GM12865 (cell line): Measurements from ENCODE around the gene PDIK1L.
"Not testable (repeated sequence)": the region's sequence is repeated elsewhere in the genome, so short reads cannot be mapped to it uniquely, and the experiment has no call there.

Experiments
- DNase-seq: peaks from one replicate; pipeline ENCODE4 v3.0.0; 2010; ENCODE audit warnings: low read depth
- H3K4me3 ChIP-seq: 2 replicates; pipeline ENCODE4 v1.5.1; 2011; ENCODE audit warnings: mild to moderate bottlenecking, low read depth, low read length, control low read depth
- CTCF ChIP-seq: IDR thresholded peaks from 2 replicates; pipeline ENCODE4 v1.5.1; 2011; ENCODE audit warnings: low read length, control low read depth, low read depth, inconsistent platforms; ENCODE audit not compliant: insufficient read depth; ENCODE audit errors: missing control alignments

Gene PDIK1L

GRCh38 chr1:26096471-26096870, 15.2 kb upstream of the PDIK1L start:
- no peak for DNase-seq

GRCh38 chr1:26097696-26098095, 13.9 kb upstream of the PDIK1L start:
- TF ChIP-seq CTCF = no peak
- no peak overlapping the region for H3K4me3 ChIP-seq
- DNase-seq = no peak

More at GRCh38 chr1:26096471-26096870, 15.2 kb upstream of the PDIK1L start:
- no peak overlapping the region for H3K4me3 ChIP-seq
- TF ChIP-seq CTCF = no peak

GRCh38 chr1:26098602-26099001, 13.0 kb upstream of the PDIK1L start:
- H3K4me3 ChIP-seq = no peak overlapping the region
- no peak for TF ChIP-seq CTCF
- DNase-seq = no peak

GRCh38 chr1:26099780-26100179, 11.8 kb upstream of the PDIK1L start:
- TF ChIP-seq CTCF = no peak
- no peak for DNase-seq
- H3K4me3 ChIP-seq = no peak overlapping the region

GRCh38 chr1:26100204-26100603, 11.4 kb upstream of the PDIK1L start:
- not testable (repeated sequence) for H3K4me3 ChIP-seq, DNase-seq

- no peak overlapping the region for H3K4me3 ChIP-seq
- TF ChIP-seq CTCF = no peak
- no peak for DNase-seq
These were observed 9.5 kb upstream of the PDIK1L start for GRCh38 chr1:26102119-26102518.

- TF ChIP-seq CTCF = no peak
These were observed 9.1 kb upstream of the PDIK1L start for GRCh38 chr1:26102526-26102925.

GRCh38 chr1:26105226-26105548, 6.4 kb upstream of the PDIK1L start:
- DNase-seq, H3K4me3 ChIP-seq: not testable (repeated sequence)

More at GRCh38 chr1:26102526-26102925, 9.1 kb upstream of the PDIK1L start:
- no peak overlapping the region for H3K4me3 ChIP-seq
- no peak for DNase-seq
